B cell (primary cell): ENCODE results near the gene MTX2.

ENCODE experiments used
- EZH2 ChIP-seq: IDR thresholded peaks from 2 replicates; pipeline ENCODE4 v1.6.1; 2012; ENCODE audit warnings: borderline replicate concordance, low read depth, mild to moderate bottlenecking, moderate library complexity, low read length; ENCODE audit not compliant: insufficient read depth, poor library complexity, severe bottlenecking
- TF ChIP-seq, protein P1 (sequence below): fragments of 200-600 bp; IDR thresholded peaks from one replicate; pipeline ENCODE4 v1.8.0; 2022; ENCODE audit warnings: antibody characterized with exemption, mild to moderate bottlenecking

- no peak for TF ChIP-seq EZH2
- TF ChIP-seq, protein P1, sequence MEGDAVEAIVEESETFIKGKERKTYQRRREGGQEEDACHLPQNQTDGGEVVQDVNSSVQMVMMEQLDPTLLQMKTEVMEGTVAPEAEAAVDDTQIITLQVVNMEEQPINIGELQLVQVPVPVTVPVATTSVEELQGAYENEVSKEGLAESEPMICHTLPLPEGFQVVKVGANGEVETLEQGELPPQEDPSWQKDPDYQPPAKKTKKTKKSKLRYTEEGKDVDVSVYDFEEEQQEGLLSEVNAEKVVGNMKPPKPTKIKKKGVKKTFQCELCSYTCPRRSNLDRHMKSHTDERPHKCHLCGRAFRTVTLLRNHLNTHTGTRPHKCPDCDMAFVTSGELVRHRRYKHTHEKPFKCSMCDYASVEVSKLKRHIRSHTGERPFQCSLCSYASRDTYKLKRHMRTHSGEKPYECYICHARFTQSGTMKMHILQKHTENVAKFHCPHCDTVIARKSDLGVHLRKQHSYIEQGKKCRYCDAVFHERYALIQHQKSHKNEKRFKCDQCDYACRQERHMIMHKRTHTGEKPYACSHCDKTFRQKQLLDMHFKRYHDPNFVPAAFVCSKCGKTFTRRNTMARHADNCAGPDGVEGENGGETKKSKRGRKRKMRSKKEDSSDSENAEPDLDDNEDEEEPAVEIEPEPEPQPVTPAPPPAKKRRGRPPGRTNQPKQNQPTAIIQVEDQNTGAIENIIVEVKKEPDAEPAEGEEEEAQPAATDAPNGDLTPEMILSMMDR = no peak
Observed at GRCh38 chr2:176383836-176384442, 114.7 kb downstream of the MTX2 start.
